Endothelial cell of umbilical vein (primary cell): ENCODE measurements around the gene PLAAT3. TPM values are rescaled to one million over a fixed set of nuclear protein-coding genes. Genes with fewer than 3 reads are reported as not detected.

Experiments
- BruUV-seq: library from RNA; stranded (reverse); fragments of 400-500 nt; replicated peaks from 2 replicates; lab custom pipeline; 2021; lab: Mats Ljungman, UMichigan
- CTCF ChIA-PET: fragments of 300-600, 350-600 bp; sonication (Branson Sonifier 250); formaldehyde crosslinking; loops from one replicate; lab custom pipeline; 2021; ENCODE audit warnings: antibody characterized with exemption, inconsistent platforms; lab: Charles Lee
- POLR2A ChIA-PET: fragments of 300-600, 350-600 bp; sonication (Branson Sonifier 250); formaldehyde crosslinking; loops from one replicate; lab custom pipeline; 2021; ENCODE audit warnings: antibody characterized with exemption, inconsistent platforms; lab: Charles Lee
- DNase-seq: peaks from one replicate; pipeline ENCODE4 v3.0.0-alpha.2; 2011; ENCODE audit warnings: low read depth, low spot score
- FAIRE-seq: peaks from 2 replicates; lab custom pipeline; 2011; peaks lifted over from hg19 to GRCh38; lab: Jason Lieb, UNC
- H2AFZ ChIP-seq: 2 replicates; pipeline ENCODE4 v1.6.0; 2012; ENCODE audit warnings: low read depth, low read length, control low read depth, inconsistent platforms
- H3K27ac ChIP-seq: 2 replicates; pipeline ENCODE4 v1.5.1; 2011; ENCODE audit warnings: low read depth, mild to moderate bottlenecking, control low read depth, low read length, moderate library complexity; ENCODE audit not compliant: insufficient read depth
- H3K27me3 ChIP-seq, 2 experiments: 2 replicates each; pipeline versions ENCODE4 v1.6.0 to v1.6.1; 2011; ENCODE audit warnings: low read length in 2 of 2, mixed read lengths in 1 of 2; ENCODE audit not compliant: control insufficient read depth in 2 of 2, insufficient read depth in 2 of 2
- H3K36me3 ChIP-seq, 2 experiments: 2 replicates in 1 of 2; 3 replicates in 1 of 2; pipeline ENCODE4 v1.5.1; 2011; ENCODE audit warnings: low read length in 2 of 2, mild to moderate bottlenecking in 1 of 2, moderate library complexity in 1 of 2; ENCODE audit not compliant: control insufficient read depth in 2 of 2, insufficient read depth in 2 of 2; ENCODE audit errors: extremely low read depth in 1 of 2
- H3K4me1 ChIP-seq: 3 replicates; pipeline ENCODE4 v1.5.1; 2011; ENCODE audit warnings: mild to moderate bottlenecking, low read length; ENCODE audit not compliant: control insufficient read depth, insufficient read depth; ENCODE audit errors: extremely low read depth
- H3K4me2 ChIP-seq: 2 replicates; pipeline ENCODE4 v1.6.1; 2011; ENCODE audit warnings: low read length, control low read depth, mixed read lengths; ENCODE audit not compliant: insufficient read depth
- H3K4me3 ChIP-seq, 3 experiments: fragments of 200-600 bp in 1 of 3; sonication (generic), shearing (Covaris generic) in 1 of 3; replicated peaks in 1 of 3; 2 replicates each; pipeline ENCODE4 v1.5.1; 2011 to 2016; ENCODE audit warnings: control low read depth in 3 of 3, low read length in 3 of 3, mild to moderate bottlenecking in 2 of 3, inconsistent platforms in 1 of 3, low read depth in 1 of 3, moderate library complexity in 1 of 3; ENCODE audit not compliant: insufficient read depth in 1 of 3
- H3K79me2 ChIP-seq: 2 replicates; pipeline ENCODE4 v1.6.0; 2012; ENCODE audit warnings: low read length, inconsistent platforms; ENCODE audit not compliant: control insufficient read depth, insufficient read depth
- H3K9ac ChIP-seq: replicated peaks from 2 replicates; pipeline ENCODE3; 2011; ENCODE audit warnings: low read length, control low read depth; ENCODE audit not compliant: insufficient read depth; ENCODE audit errors: extremely low read depth
- H3K9me1 ChIP-seq: replicated peaks from 3 replicates; pipeline ENCODE4 v1.6.0; 2011; ENCODE audit warnings: mild to moderate bottlenecking, low read length; ENCODE audit not compliant: control insufficient read depth, insufficient read depth; ENCODE audit errors: extremely low read depth
- H3K9me3 ChIP-seq: replicated peaks from 2 replicates; pipeline ENCODE4 v1.5.1; 2012; ENCODE audit warnings: low read length, inconsistent platforms; ENCODE audit not compliant: control insufficient read depth, insufficient read depth
- H4K20me1 ChIP-seq: replicated peaks from 2 replicates; pipeline ENCODE3; 2011; ENCODE audit warnings: mild to moderate bottlenecking, low read length; ENCODE audit not compliant: control insufficient read depth, insufficient read depth; ENCODE audit errors: extremely low read depth
- EZH2 ChIP-seq: IDR thresholded peaks from 2 replicates; pipeline ENCODE4 v1.6.1; 2012; ENCODE audit warnings: borderline replicate concordance, low read depth, mild to moderate bottlenecking, moderate library complexity, low read length, inconsistent platforms; ENCODE audit not compliant: severe bottlenecking
- FOS ChIP-seq: IDR thresholded peaks from 2 replicates; pipeline ENCODE4 v1.6.1; 2011; ENCODE audit warnings: mild to moderate bottlenecking, low read length, moderate library complexity, borderline replicate concordance; ENCODE audit not compliant: insufficient read depth
- GATA2 ChIP-seq: IDR thresholded peaks from 2 replicates; pipeline ENCODE4 v1.7.0; 2011; ENCODE audit warnings: low read depth, mild to moderate bottlenecking, moderate library complexity, mixed read lengths, low read length; ENCODE audit not compliant: insufficient read length, insufficient read depth
- JUN ChIP-seq: IDR thresholded peaks from 2 replicates; pipeline ENCODE4 v1.6.1; 2011; ENCODE audit warnings: borderline replicate concordance, low read depth; ENCODE audit not compliant: insufficient read length, insufficient read depth
- MAX ChIP-seq: IDR thresholded peaks from 2 replicates; pipeline ENCODE4 v1.6.1; 2011; ENCODE audit not compliant: insufficient read depth, insufficient read length
- MYC ChIP-seq: IDR thresholded peaks from one replicate; pipeline ENCODE4 v1.6.1; 2011; ENCODE audit warnings: mild to moderate bottlenecking, low read depth, low read length
- POLR2A ChIP-seq: IDR thresholded peaks from 2 replicates; pipeline ENCODE4 v1.6.1; 2012; ENCODE audit warnings: low read depth, mild to moderate bottlenecking, control low read depth, low read length
- POLR2AphosphoS5 ChIP-seq: IDR thresholded peaks from 2 replicates; pipeline ENCODE4 v1.6.1; 2012; ENCODE audit warnings: low read depth, mild to moderate bottlenecking, control low read depth, low read length, moderate library complexity; ENCODE audit not compliant: insufficient read depth
- dilution Hi-C: fragments of 300-500 bp; cut with MboI; formaldehyde crosslinking; loops from one replicate; pipeline ENCODE4 v1.15.0; 2019; ENCODE audit warnings: low sequenced_read_pairs; ENCODE audit not compliant: extremely low pct_ligation_motif_present
- intact Hi-C: fragments of 100-400 bp; cut with micrococcal nuclease; formaldehyde crosslinking; loops from one replicate; pipeline ENCODE4 v1.10.0; 2022
- polyA plus RNA-seq, 4 experiments: library from polyadenylated mRNA; depleted of rRNA in 3 of 4; stranded (reverse) in 3 of 4; unstranded in 1 of 4; fragments of >200 nt; gene quantifications; 2 replicates each; pipeline versions ENCODE4 v1.2.1 to v1.2.3, GENCODE V29; 2011 to 2012; ENCODE audit warnings: missing spikeins in 1 of 4
- total RNA-seq: library from RNA; stranded (reverse); gene quantifications from 2 replicates; pipeline ENCODE4 v1.2.3, GENCODE V29; 2021
- TF ChIP-seq, protein P1 (sequence below), 2 donors: IDR thresholded peaks; 1 replicate in 1 of 2; 2 replicates in 1 of 2; pipeline ENCODE4 v1.5.1; 2011; ENCODE audit warnings: low read length in 2 of 2, mild to moderate bottlenecking in 2 of 2, moderate library complexity in 2 of 2, control low read depth in 1 of 2, inconsistent platforms in 1 of 2, low read depth in 1 of 2; ENCODE audit not compliant: insufficient read depth in 1 of 2; ENCODE audit errors: extremely low read depth in 1 of 2

The PLAAT3 gene
- total and polyA plus RNA-seq, 2 donors (not counting 3 experiments of a cell fraction or from before 2014, with no cell fraction given), result 22.8 to 40.2 TPM

GRCh38 chr11:63586451-63587166, 27.6 kb downstream of the PLAAT3 start:
- ChIA-PET CTCF (no interaction called here), POLR2A (no interaction called here)
- DNase-seq, result no peak
- no peak overlapping the region for H3K4me2 ChIP-seq
- no peaks in the 10 kb centered on the region for H4K20me1 ChIP-seq
- no peaks in the 10 kb centered on the region for H3K79me2 ChIP-seq
- intact Hi-C loops, result no loop called here
- H3K4me3 ChIP-seq, result no peak overlapping the region
- TF ChIP-seq MAX (no peak), GATA2 (no peak), FOS (no peak), JUN (no peak), POLR2AphosphoS5 (no peak), MYC (no peak), POLR2A (no peak), EZH2 (no peak)
- TF ChIP-seq, protein P1, sequence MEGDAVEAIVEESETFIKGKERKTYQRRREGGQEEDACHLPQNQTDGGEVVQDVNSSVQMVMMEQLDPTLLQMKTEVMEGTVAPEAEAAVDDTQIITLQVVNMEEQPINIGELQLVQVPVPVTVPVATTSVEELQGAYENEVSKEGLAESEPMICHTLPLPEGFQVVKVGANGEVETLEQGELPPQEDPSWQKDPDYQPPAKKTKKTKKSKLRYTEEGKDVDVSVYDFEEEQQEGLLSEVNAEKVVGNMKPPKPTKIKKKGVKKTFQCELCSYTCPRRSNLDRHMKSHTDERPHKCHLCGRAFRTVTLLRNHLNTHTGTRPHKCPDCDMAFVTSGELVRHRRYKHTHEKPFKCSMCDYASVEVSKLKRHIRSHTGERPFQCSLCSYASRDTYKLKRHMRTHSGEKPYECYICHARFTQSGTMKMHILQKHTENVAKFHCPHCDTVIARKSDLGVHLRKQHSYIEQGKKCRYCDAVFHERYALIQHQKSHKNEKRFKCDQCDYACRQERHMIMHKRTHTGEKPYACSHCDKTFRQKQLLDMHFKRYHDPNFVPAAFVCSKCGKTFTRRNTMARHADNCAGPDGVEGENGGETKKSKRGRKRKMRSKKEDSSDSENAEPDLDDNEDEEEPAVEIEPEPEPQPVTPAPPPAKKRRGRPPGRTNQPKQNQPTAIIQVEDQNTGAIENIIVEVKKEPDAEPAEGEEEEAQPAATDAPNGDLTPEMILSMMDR (IDR thresholded peaks at IDR 0.05; ENCODE audit: extremely low read depth in 1 of 2, insufficient read depth in 1 of 2, low read depth in 1 of 2, low read length in 2 of 2), result no peak
- no peak overlapping the region for H3K9ac ChIP-seq
- no peaks in the 10 kb centered on the region for H3K9me1 ChIP-seq
- peaks cover 0 to 2% of the 10 kb centered on the region in 2 experiments for H3K36me3 ChIP-seq
- dilution Hi-C loops, result no loop called here
- peaks cover 7% of the 10 kb centered on the region for H3K4me1 ChIP-seq
- H3K27me3 ChIP-seq, result no peaks in the 10 kb centered on the region
- BruUV-seq, result no TSS peak
- no peak overlapping the region for H2AFZ ChIP-seq
- no peak for FAIRE-seq
- no peak overlapping the region for H3K27ac ChIP-seq
- no peaks in the 10 kb centered on the region for H3K9me3 ChIP-seq
